GM23248 (cell line): Measurements from ENCODE around the gene PRKD1.

Experiments
- EZH2 ChIP-seq: fragments of 200-600 bp; sonication (generic); IDR thresholded peaks from 2 replicates; pipeline ENCODE4 v1.6.1; 2018; ENCODE audit warnings: antibody characterized with exemption, mild to moderate bottlenecking; ENCODE audit not compliant: insufficient read depth, poor library complexity, severe bottlenecking
- EZH2phosphoT487 ChIP-seq: fragments of 200-600 bp; sonication (generic); IDR thresholded peaks from 2 replicates; pipeline ENCODE4 v1.6.1; 2018; ENCODE audit warnings: antibody characterized with exemption, moderate library complexity, mild to moderate bottlenecking, low read depth; ENCODE audit not compliant: insufficient read depth

GRCh38 chr14:29918981-29919380 is 8.7 kb downstream of the PRKD1 start:
- no peak for TF ChIP-seq EZH2
- no peak for TF ChIP-seq EZH2phosphoT487
